Activated CD4-positive, alpha-beta T cell treated with anti-CD3 and anti-CD28 coated beads for 48 hours (primary cell): ENCODE measurements around the gene DCAKD.

Experiments
- DNase-seq: peaks from one replicate; pipeline ENCODE4 v3.0.0-alpha.2; 2020

The DCAKD gene

GRCh38 chr17:45029758-45030423 lies 21.5 kb downstream of the DCAKD start:
- no peak for DNase-seq

DNA sequence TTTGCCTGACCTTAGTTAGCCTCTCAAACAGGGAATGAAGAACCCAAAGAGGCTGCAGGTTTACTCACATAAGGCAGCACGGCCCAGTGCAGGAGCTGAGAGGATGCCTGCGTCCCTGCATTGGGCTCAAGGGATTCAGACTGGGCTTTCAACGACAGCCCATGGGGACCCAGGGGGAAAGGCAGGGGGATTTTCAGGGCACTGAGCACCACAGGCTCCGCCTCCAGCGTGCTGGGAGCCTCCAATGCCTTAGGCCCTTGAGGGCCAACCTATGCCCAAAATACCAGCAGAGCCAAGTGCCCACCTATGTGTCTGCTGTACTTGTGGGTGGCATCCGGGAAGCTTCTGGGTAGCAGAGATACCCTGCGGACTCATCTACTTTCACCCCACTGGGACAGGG lies 22.3 kb downstream of the DCAKD start:
- DNase-seq = no peak

GRCh38 chr17:45022655-45023339 lies 28.6 kb downstream of the DCAKD start:
- DNase-seq = no peak

- DNase-seq = no peak
These were observed 29.2 kb downstream of the DCAKD start for GRCh38 chr17:45022288-45022648.

DNA sequence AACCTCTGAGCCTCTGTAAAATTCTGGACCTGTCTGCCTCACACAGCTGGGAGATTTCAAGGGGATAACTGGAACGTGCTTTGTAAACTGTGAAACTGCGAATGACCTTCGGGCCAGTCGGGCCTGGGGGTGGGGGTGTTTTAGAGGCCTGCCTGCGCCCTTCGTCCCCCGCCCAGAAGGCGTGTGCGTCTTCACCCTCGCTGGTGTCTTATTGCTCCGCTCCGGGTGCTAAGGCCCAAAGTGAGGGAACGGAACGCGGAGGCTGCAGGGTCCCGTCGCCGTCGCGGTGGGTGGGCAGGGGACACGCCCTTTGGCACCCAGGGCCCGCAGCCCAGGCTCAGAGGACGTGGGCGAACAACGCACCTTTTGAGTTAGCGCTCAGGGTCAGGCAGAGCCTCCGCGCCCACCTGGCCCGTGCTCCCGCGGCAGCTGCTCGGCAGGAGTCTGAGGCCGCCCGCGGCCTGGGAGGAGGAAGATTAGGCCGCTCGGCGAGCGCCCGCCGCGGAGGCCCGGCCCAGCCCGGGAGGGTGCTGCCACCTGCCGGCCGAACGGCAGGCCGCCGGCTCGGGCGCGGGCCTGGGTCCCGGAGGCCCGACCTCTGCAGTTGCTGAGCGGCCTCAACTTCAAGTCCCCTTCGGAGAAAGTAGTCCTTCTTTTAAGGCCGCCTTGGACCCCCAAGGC lies 29.7 kb downstream of the DCAKD start:
- peak; percentile 77 for DNase-seq

- DNase-seq = no peak
These were observed 30.9 kb downstream of the DCAKD start for GRCh38 chr17:45020354-45021138.

DNA sequence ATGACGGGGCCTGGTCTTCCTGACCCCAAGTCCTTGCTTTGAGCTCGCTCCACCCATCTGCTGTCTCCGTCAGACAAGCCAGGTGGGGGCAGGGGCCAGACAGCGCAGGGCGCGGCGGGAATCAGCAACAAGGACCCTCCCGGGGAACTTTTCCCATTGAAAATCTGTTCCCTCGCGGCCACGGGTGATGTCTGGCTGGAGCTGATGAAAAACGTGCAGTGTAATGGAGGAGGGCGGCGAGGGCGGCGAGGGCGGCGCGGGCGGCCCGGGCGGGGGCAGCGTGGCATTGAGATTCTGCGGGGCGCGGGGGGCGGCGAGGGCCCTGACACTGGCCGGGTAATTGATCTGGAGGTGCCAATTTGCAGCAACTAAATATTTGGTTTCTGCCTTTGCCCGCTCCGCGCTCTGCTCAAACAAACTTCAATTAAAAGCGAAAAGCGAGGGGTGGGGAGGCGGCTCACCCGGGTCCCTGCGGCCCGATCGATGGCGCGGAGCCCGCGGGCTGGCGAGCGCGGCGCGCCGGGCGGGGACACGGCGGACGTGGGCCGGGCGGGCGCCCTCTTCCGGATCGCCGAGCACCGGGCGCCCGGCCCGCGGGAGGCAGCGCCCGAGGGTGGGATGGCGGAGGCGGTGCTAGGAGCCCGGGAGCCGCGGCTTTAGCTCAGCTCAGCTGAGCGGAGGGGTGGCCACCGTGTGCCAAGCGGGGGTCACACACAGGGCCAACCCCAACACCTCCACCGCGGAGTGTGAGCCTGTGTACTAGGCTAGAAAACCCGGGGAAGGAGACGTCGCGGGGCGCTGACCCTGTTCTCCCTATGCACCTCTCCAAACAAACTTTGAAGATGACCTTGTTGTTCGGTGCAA lies 32.4 kb downstream of the DCAKD start:
- DNase-seq = peak; percentile 47

GRCh38 chr17:45018514-45018847 lies 33.0 kb downstream of the DCAKD start:
- DNase-seq = no peak

- no peak for DNase-seq
These were observed 34.6 kb downstream of the DCAKD start for GRCh38 chr17:45016823-45017222.

DNA sequence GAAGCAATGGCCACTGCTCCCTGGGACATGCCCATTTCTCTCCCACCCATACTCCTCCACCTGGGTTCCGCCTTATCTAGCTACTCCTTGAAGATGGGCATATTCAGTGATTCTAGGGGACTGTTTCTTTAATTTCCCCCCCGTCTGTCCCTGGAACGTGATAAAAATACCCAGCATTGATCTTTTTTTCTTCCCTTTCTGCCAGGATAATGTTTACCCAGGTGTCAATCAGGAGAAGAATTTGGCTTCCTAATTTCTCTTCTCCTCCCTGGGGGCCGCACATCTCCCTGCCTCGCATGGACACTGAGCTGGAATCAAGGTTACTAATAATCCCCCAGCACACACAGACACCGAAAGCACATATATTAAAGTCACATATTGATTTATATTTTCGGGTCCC lies 35.2 kb downstream of the DCAKD start:
- DNase-seq = no peak

DNA sequence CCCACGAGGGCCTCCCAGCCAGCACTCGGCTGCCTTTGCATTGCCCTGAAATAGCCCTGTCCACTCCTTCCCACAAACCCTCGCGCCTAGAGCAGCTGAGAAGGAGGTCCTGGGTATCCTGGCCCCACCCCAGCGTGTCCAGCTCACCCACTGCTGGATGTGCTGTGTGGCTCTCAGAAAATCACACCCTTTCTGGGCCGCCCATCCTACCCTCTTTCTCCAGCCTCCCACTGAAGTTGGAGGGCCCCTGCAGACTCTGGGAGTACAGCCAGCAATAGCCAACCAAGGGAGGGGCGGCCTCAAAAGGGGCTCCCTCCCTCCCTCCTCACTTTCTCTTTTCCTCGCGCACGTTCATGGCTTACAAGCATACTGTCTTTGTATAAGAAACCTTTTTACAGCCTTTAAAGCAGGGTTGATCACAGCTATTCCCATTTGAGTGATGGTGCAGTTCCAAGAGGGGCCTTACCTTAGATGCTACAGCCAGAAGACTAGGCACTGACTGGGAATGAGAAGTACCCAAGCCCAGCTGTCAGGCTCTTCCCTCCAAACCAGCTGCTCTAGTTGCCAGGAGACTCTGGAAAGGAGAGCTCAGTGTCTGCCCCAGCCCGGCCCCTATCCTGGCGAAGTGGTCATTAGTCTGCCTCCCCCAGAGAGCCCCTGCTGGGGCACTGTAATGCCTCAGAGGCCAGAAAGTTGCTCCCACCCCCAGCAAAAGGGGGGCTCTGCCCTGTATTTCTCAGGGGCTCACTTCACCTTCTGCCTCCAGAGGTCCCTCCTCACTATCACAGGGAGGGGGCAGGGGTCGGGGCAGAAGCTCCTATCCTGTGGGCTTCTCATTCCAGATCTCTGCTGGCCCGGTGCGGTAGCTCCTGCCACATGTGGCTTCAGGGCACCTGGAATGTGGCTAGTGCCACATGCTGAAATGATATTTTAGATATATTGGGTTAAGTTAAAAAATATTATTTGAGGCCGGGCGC lies 38.1 kb downstream of the DCAKD start:
- no peak for DNase-seq

DNA sequence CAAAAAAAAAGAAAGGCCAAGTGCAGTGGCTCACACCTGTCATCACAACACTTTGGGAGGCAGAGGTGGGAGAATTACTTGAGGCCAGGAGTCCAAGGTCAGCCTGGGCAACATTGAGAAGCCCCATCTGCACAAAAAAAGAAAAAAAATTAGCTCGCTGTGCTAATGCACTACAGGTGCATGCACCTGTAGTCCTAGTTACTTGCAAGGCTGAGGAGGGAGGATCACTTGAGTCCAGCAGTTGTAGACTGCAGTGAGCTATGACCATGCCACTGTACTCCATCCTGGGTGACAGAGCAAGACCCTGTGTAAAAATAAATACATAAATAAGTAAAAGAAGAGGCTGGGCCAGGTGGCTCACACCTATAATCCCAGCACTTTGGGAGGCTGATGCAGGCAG lies 39.7 kb downstream of the DCAKD start:
- no peak for DNase-seq

- no peak for DNase-seq
These were observed 41.6 kb downstream of the DCAKD start for GRCh38 chr17:45009676-45010467.

GRCh38 chr17:45008216-45008615 lies 43.2 kb downstream of the DCAKD start:
- no peak for DNase-seq

DNA sequence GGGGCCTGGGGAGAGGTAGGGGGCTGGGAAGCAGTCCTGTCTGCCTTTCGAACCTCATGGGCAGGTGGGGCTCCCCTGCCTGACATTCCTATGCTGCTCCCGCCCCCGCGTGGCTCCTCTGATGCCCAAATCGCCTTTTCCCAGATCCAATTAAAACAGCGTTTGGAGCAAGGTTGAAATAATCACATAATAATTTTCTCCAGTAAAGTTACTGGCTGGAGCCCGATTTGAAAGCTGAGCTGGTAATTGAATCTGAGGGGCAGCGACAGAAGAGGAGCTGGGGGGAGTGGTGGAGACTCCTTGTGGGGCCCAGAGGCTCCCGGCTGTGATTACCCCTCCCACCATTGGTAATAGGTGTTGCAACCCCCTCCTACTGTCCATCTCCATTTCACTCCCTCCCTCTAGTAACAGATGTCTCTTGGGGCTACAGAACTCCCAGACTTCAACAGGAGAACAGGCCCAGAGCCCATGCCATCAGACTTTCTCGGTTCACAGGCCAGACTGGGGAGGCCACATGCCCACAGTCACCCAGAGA lies 44.4 kb downstream of the DCAKD start:
- no peak for DNase-seq

DNA sequence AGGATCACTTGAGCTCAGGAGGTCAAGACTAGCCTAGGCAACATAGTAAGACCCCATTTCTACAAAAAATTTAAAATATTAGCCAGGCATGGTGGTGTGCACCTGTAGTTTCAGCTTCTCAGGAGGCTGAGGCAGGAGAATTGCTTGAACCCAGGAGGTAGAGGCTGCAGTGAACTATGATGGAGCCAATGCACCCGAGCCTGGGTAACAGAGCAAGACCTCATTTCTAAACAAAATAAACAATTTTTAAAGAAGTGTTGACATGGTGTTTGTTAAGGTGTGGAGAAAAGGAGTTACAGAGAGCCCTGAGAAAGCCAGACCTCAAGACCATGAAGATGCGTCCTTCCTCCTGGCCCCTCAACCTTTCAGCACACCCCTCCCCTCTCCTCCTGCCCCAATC lies 45.7 kb downstream of the DCAKD start:
- no peak for DNase-seq

DNA sequence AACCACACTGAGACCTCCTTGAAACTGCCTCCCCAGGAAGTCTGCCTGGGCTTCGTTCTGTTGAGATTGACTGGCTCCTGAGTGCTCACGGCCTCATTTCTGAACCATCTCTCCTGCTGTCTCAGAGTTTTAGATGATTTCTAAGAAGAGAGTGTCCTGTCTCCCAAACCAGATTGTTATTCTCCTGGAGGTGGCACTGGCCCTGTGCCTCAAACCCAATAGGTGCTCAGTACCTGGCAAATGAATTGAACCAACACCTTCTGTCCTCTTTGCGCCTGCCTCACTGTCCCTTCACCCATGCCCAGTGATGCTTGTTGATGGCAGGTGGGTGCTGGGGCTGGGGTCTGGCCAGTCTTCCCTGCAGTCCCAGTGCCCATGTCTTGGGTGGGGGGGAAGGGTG lies 47.0 kb downstream of the DCAKD start:
- no peak for DNase-seq

DNA sequence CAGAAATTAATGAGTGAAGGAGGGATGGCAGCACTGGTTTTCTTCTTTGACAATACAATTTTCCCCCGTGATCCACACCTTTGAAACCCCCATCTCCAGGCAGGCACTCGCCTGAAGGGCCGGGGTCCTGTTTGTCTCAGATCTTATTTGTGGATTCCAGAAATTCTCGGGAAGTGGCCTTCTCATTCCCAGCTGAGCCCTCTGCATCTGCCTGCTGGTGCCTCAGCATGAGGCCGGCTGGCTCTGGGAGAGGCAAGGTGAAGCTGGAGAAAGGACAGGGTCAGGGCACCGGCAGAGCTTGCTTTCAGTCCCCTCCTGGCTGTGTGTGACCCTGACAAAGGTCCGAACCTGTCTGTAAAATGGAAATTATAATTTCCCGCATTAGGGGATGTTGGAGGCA lies 47.6 kb downstream of the DCAKD start:
- DNase-seq = no peak

DNA sequence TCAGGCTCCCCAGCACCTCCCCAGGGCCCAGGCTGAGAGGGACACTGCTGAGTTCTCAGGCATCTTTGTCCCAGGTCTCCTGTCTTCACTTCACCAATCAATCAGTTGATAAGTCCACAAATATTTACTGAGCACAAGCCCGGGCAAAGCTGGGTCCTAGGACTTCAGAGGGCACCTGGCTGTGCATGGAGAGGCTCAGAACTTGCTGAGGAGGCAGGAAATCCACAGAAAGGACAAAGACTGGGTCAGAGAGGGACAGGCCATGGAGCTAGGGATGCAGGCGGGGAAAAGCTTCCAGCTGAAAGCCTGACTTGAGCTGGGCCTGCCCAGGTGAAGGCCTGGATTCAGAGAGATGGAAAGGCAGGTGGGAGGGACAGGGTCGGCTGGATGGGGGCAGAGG lies 50.1 kb downstream of the DCAKD start:
- DNase-seq = no peak

GRCh38 chr17:44999433-44999832 lies 52.0 kb downstream of the DCAKD start:
- DNase-seq = no peak
